Right cardiac atrium (tissue), 5 donors: ENCODE measurements around the gene IGFBP5. TPM values are rescaled to one million over a fixed set of nuclear protein-coding genes. Genes with fewer than 3 reads are reported as not detected.

Experiments
- ATAC-seq, 2 donors: fragments of 200-7000 bp; cut with Tn5 transposase; one replicate each; pipeline versions ENCODE4 v1.8.0 to v1.9.1; 2020; ENCODE audit warnings: moderate library complexity in 2 of 2, mild to moderate bottlenecking in 1 of 2
- DNase-seq, 3 donors: peaks; one replicate each; pipeline ENCODE4 v3.0.0-alpha.2; 2020
- H3K27ac ChIP-seq: one replicate; pipeline ENCODE4 v1.5.1; 2013; ENCODE audit warnings: mild to moderate bottlenecking, low read length, control low read depth, moderate library complexity
- H3K27me3 ChIP-seq: one replicate; pipeline ENCODE4 v1.6.1; 2013; ENCODE audit not compliant: control insufficient read depth, insufficient read depth
- H3K4me1 ChIP-seq: one replicate; pipeline ENCODE4 v1.6.1; 2013; ENCODE audit warnings: low read length; ENCODE audit not compliant: control insufficient read depth, insufficient read depth
- H3K4me3 ChIP-seq: one replicate; pipeline ENCODE4 v1.5.1; 2013; ENCODE audit warnings: low read length, control low read depth
- H3K9me3 ChIP-seq: one replicate; pipeline ENCODE4 v1.6.1; 2013; ENCODE audit warnings: low read length; ENCODE audit not compliant: control insufficient read depth
- WGBS: extraction: QIAGEN DNeasy Blood & Tissue Kit; methylation state at CpG from one replicate; pipeline ENCODE4 v1.1.7; 2013; 5-methylcytosine and 5-hydroxymethylcytosine counted together
- intact Hi-C, 4 donors: fragments of 100-400 bp; cut with DNase I; formaldehyde crosslinking; loops; one replicate each; pipeline versions ENCODE4 v1.11.0 to v1.14.0; 2022 to 2023
- polyA plus RNA-seq: library from polyadenylated mRNA; stranded (reverse); fragments of 200-250 nt; gene quantifications from one replicate; pipeline ENCODE4 v1.2.3, GENCODE V29; 2013
- total RNA-seq, 4 donors: library from RNA; stranded (reverse); fragmentation: NEBNext Ultra II Directional; extraction: Animal tissue kit (Norgen Biotek cat#: 25700); gene quantifications; one replicate each; pipeline ENCODE4 v1.2.1, GENCODE V29; 2021
- donor health status: healthy with polysubstance abuse.
- donor health status: DM: no; HTN: yes; CAD: no.
- donor health status: DM: no; HTN: no; CAD: no.
- donor health status: DM: no; HTN: yes; CAD: no; lungs with severe emphysema.
- donor health status: DM: yes; HTN: yes; CAD: no.

Gene IGFBP5
- total and polyA plus RNA-seq, 5 donors, result 162 to 409 (median 300) TPM

- peak in 1 of 3 donors; percentile 52 for DNase-seq
- Histone ChIP-seq H3K4me3 (no peak overlapping the region), H3K27me3 (no peaks in the 10 kb centered on the region), H3K9me3 (no peaks in the 10 kb centered on the region), H3K4me1 (no peaks in the 10 kb centered on the region), H3K27ac (no peak overlapping the region)
- intact Hi-C loops, result loop anchor here (1.0 to 10.0 kb wide), 3 partner anchors 146 to 631 kb away; no protein-coding TSS in a partner anchor
- WGBS, result 44% methylated on average over 12 of the region's 12 CpGs
- peak in 1 of 2 donors; percentile 7 for ATAC-seq
Observed at GRCh38 chr2:216665717-216666116, 29.6 kb downstream of the IGFBP5 start.

DNA sequence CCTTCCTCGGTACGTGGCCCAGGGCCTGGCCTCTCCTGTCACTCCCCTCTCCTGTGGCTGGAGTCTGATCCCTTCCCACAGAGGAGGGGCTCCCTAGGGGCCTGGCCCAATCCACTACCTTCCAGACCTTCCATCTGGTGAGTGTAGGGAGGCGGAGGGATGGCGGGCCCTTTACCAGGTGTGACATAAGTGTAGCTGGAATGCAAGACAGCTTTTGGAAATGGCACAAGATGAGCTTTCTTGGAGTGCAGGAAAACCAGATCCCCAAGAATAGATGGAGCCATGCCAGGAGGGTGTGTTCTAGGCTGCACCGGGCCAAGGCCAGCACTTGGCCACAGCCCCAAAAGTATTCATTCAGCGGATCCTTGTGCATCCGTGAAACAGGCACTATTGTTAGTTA lies 30.1 kb downstream of the IGFBP5 start:
- 45% methylated on average over 7 of the region's 7 CpGs for WGBS
- no peak overlapping the region for H3K4me3 ChIP-seq
- intact Hi-C loops, result loop anchor here in 2 of 4 donors (2.0 to 10.0 kb wide), 2 partner anchors 146 to 630 kb away; no protein-coding TSS in a partner anchor
- peak; percentile 36 to 49 for ATAC-seq
- peak in 2 of 3 donors; percentile 63 to 69 for DNase-seq
- no peaks in the 10 kb centered on the region for H3K9me3 ChIP-seq
- H3K27me3 ChIP-seq, result no peaks in the 10 kb centered on the region
- no peak overlapping the region for H3K27ac ChIP-seq
- H3K4me1 ChIP-seq, result no peaks in the 10 kb centered on the region

DNA sequence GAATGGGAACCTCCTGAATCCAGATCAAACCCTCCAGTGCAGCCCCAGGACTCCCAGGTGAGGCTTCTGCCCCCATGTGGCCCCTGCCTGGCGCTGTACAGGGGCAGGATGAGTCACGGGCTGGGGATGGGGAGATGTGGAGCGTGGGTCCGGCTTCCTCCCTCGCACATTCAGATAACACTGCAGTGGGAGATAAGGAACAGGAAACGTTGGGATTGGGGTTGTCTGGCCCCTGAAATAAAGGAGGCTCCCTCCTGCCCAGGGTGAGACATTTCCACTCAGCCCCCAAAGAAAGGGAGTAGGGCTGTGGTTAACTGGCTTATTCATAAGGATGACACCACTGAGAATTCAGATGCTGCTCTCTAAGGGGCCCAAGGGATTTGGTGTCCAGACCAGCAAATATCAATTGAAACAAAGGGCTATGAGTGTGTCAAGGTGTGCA lies 30.7 kb downstream of the IGFBP5 start:
- peak in 1 of 3 donors; percentile 33 for DNase-seq
- no peak for ATAC-seq
- no peak overlapping the region for H3K27ac ChIP-seq
- WGBS, result 38% methylated on average over 6 of the region's 6 CpGs
- H3K9me3 ChIP-seq, result no peaks in the 10 kb centered on the region
- H3K27me3 ChIP-seq, result no peaks in the 10 kb centered on the region
- H3K4me1 ChIP-seq, result no peaks in the 10 kb centered on the region
- intact Hi-C loops, result loop anchor here in 2 of 4 donors (2.0 to 10.0 kb wide), 2 partner anchors 146 to 630 kb away; no protein-coding TSS in a partner anchor
- H3K4me3 ChIP-seq, result no peak overlapping the region

- H3K27ac ChIP-seq, result no peak overlapping the region
- peak in 1 of 3 donors; percentile 17 for DNase-seq
- intact Hi-C loops, result loop anchor here in 2 of 4 donors (2.0 to 10.0 kb wide), 2 partner anchors 145 to 629 kb away; no protein-coding TSS in a partner anchor
- no peaks in the 10 kb centered on the region for H3K9me3 ChIP-seq
- no peak overlapping the region for H3K4me3 ChIP-seq
- H3K27me3 ChIP-seq, result no peaks in the 10 kb centered on the region
- no peak for ATAC-seq
- WGBS, result 90% methylated on average over 18 of the region's 18 CpGs
- no peaks in the 10 kb centered on the region for H3K4me1 ChIP-seq
Observed at GRCh38 chr2:216663846-216664245, 31.5 kb downstream of the IGFBP5 start.

GRCh38 chr2:216663106-216663505 lies 32.2 kb downstream of the IGFBP5 start:
- WGBS, result 99% methylated on average over 1 of the region's 1 CpG
- Histone ChIP-seq H3K27me3 (no peaks in the 10 kb centered on the region), H3K4me3 (no peak overlapping the region), H3K4me1 (no peaks in the 10 kb centered on the region), H3K27ac (no peak overlapping the region), H3K9me3 (no peaks in the 10 kb centered on the region)
- DNase-seq, result no peak
- intact Hi-C loops, result loop anchor here in 1 of 4 donors (10.0 kb wide), 1 partner anchor 628 kb away; no protein-coding TSS in a partner anchor
- no peak for ATAC-seq

GRCh38 chr2:216661639-216662375 lies 33.5 kb downstream of the IGFBP5 start:
- intact Hi-C loops, result loop anchor here in 1 of 4 donors (10.0 kb wide), 1 partner anchor 627 kb away; no protein-coding TSS in a partner anchor
- Histone ChIP-seq H3K27ac (no peak overlapping the region), H3K27me3 (no peaks in the 10 kb centered on the region), H3K4me1 (no peaks in the 10 kb centered on the region), H3K4me3 (no peak overlapping the region), H3K9me3 (no peaks in the 10 kb centered on the region)
- DNase-seq (peak in 2 of 3 donors; percentile 75 to 84), ATAC-seq (peak; percentile 27 to 30)
- WGBS, result 82% methylated on average over 20 of the region's 20 CpGs

- no peak overlapping the region for H3K27ac ChIP-seq
- 98% methylated on average over 5 of the region's 5 CpGs for WGBS
- H3K4me3 ChIP-seq, result no peak overlapping the region
- H3K4me1 ChIP-seq, result no peaks in the 10 kb centered on the region
- ATAC-seq (no peak), DNase-seq (no peak)
- H3K27me3 ChIP-seq, result no peaks in the 10 kb centered on the region
- H3K9me3 ChIP-seq, result no peaks in the 10 kb centered on the region
- intact Hi-C loops, result loop anchor here in 1 of 4 donors (10.0 kb wide), 1 partner anchor 626 kb away; no protein-coding TSS in a partner anchor
Observed at GRCh38 chr2:216661051-216661450, 34.3 kb downstream of the IGFBP5 start.

GRCh38 chr2:216660496-216660895 lies 34.9 kb downstream of the IGFBP5 start:
- WGBS, result 95% methylated on average over 10 of the region's 10 CpGs
- no peaks in the 10 kb centered on the region for H3K27me3 ChIP-seq
- no peak overlapping the region for H3K4me3 ChIP-seq
- ATAC-seq (no peak), DNase-seq (peak in 1 of 3 donors; percentile 35)
- H3K9me3 ChIP-seq, result no peaks in the 10 kb centered on the region
- intact Hi-C loops, result loop anchor here in 1 of 4 donors (10.0 kb wide), 1 partner anchor 626 kb away; no protein-coding TSS in a partner anchor
- H3K4me1 ChIP-seq, result no peaks in the 10 kb centered on the region
- H3K27ac ChIP-seq, result no peak overlapping the region

DNA sequence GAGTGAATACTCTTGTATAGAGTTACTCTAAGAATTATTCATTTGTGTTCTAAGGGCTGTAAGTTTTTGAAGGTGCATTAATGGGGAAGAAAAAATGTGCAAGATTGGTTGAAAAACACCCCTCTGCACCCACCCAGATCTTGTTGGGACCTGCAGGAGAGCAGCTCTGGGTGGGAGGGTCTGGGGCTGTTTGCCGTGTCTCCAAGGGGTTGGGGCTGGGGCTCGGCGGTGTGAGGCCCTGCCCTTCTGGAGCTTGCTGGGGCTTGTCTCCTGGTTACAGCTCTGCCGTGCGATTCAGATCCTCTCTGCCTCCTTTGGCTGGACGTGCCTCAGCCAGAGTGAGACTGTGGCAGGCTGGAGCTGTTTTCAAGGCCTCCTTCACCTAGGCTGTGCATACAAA lies 36.1 kb downstream of the IGFBP5 start:
- H3K27me3 ChIP-seq, result no peaks in the 10 kb centered on the region
- DNase-seq, result peak in 1 of 3 donors; percentile 36
- no peaks in the 10 kb centered on the region for H3K4me1 ChIP-seq
- no peak for ATAC-seq
- no peaks in the 10 kb centered on the region for H3K9me3 ChIP-seq
- 87% methylated on average over 6 of the region's 6 CpGs for WGBS
- H3K27ac ChIP-seq, result no peak overlapping the region
- no peak overlapping the region for H3K4me3 ChIP-seq
- intact Hi-C loops, result no loop called here

- intact Hi-C loops, result no loop called here
- Histone ChIP-seq H3K4me3 (no peak overlapping the region), H3K27me3 (no peaks in the 10 kb centered on the region), H3K4me1 (no peaks in the 10 kb centered on the region), H3K9me3 (no peaks in the 10 kb centered on the region), H3K27ac (no peak overlapping the region)
- 91% methylated on average over 6 of the region's 6 CpGs for WGBS
- ATAC-seq (no peak), DNase-seq (peak in 1 of 3 donors; percentile 17)
Observed at GRCh38 chr2:216658757-216659156, 36.6 kb downstream of the IGFBP5 start.

DNA sequence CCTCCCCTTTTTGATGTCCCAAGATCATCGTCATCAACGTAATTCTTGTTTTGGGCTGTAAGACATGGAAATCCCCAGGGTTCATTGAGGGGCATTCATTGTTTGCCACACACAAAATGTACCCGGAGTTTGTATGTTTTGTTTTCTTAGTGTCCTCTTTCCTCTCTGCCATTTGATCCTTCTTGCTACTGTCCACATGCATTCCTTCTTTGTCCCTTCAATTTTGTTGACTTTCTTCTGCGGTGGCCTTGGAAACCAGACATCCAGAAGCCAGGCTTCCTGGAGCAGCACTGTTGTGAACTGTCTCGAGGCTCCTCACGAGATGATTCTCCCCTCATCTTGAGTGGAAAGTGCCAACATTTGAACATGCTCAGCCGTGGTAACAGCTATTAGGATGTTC lies 37.4 kb downstream of the IGFBP5 start:
- ATAC-seq, result no peak
- intact Hi-C loops, result no loop called here
- 72% methylated on average over 7 of the region's 7 CpGs for WGBS

More for the DNA sequence above, 37.4 kb downstream of the IGFBP5 start:
- Histone ChIP-seq H3K4me1 (no peaks in the 10 kb centered on the region), H3K9me3 (no peaks in the 10 kb centered on the region), H3K27me3 (no peaks in the 10 kb centered on the region), H3K4me3 (no peak overlapping the region), H3K27ac (no peak overlapping the region)
- DNase-seq, result no peak
